Head of caudate nucleus (tissue), 42 donors: ENCODE measurements around the gene AGPS.
"Not testable (repeated sequence)": the region's sequence is repeated elsewhere in the genome, so short reads cannot be mapped to it uniquely, and the experiment has no call there.

Experiments used
- DNase-seq, 42 donors: peaks; one replicate each; pipeline versions ENCODE4 v3.0.0 to v3.0.0-alpha.2; 2020 to 2021; ENCODE audit warnings: mixed read lengths in 7 of 42
- intact Hi-C: fragments of 100-400 bp; cut with DNase I; formaldehyde crosslinking; loops from one replicate; pipeline ENCODE4 v1.15.0; 2022

The AGPS gene

DNA sequence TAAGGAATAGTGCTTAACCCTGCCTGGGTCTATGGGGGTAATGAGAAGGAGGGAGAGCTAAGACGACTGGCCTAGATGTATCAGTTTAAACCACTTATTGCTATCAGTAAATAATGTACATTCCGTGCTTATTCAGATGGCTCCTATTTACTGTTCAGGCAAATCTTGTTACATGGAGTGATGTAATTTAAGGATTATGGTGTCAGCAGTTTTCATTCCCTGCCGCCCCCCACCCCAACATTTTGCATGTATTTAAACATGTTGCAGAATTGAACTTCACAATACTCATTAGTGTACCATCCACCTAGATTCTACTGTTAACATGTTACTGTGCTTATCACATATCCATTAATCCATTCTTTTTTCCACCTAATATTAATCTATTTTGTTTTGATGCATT is 11.7 kb downstream of the AGPS start:
- intact Hi-C loops = no loop called here
- DNase-seq = no peak

- DNase-seq = no peak
- intact Hi-C loops = no loop called here
Observed at GRCh38 chr2:177405029-177405692, 12.6 kb downstream of the AGPS start.

GRCh38 chr2:177406182-177406581 is 13.6 kb downstream of the AGPS start:
- intact Hi-C loops = no loop called here
- DNase-seq = no peak

DNA sequence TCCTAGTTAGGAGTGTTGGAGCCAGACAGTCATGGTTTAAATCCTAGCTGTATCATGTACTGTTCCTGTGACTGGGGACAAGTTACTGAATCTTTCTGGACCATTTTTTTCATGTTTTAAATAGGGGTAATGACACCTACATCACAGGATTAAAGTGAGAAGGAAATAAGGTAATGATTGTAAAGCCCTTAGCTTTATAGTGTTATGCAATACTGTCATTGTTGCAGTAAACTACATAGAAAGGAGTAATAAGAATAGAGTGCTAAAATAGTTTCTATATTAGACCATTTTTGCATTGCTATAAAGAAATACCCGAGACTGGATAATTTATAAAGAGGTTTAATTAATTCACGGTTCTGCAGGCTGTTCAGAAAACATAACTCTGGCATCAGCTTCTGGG is 14.5 kb downstream of the AGPS start:
- DNase-seq = no peak
- intact Hi-C loops = no loop called here

DNA sequence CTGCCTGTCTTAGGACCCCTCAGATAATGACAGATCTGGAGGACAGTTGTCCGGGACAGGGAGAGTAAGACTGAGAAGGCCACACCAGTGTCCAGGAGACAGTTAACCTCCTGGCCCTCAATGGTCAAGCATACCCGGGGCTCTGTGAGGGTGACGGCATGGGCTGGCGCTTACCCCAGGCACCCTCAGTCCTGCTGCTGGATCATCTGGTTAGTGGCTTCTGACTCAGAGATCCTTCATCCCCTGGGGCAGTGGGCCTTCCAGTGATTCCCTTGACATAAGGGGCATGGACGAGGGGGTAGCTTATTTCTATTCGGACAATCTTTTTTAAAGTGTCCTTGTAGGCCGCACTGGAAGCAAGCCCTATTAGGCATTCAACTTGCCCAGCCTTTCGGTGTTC is 18.1 kb downstream of the AGPS start:
- intact Hi-C loops = not testable (repeated sequence)
- peak in 1 of 42 donors; percentile 11 for DNase-seq

DNA sequence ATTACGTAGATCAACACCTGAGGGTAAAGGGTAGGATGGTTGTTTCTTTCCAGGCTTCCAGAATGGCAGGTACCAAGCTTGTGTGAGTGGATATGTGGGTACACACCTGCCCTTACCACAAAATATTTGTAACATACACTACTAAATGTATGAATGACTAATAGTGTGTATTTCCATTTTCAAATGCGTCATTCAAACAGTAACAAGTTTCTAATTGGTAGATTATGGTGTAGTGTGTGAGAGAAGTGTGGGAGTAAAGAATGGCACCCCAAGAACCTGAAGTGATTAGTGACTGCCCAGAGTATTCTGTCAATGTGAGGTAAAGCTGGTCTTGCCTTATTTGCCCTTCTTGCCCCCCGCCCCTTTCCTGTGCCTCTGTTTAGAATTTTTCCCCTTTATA is 21.1 kb downstream of the AGPS start:
- DNase-seq = no peak
- intact Hi-C loops = no loop called here

GRCh38 chr2:177419274-177419673 is 26.7 kb downstream of the AGPS start:
- no peak for DNase-seq
- intact Hi-C loops = loop anchor here (5.0 kb wide), 1 partner anchor 82 kb away; no protein-coding TSS in a partner anchor

DNA sequence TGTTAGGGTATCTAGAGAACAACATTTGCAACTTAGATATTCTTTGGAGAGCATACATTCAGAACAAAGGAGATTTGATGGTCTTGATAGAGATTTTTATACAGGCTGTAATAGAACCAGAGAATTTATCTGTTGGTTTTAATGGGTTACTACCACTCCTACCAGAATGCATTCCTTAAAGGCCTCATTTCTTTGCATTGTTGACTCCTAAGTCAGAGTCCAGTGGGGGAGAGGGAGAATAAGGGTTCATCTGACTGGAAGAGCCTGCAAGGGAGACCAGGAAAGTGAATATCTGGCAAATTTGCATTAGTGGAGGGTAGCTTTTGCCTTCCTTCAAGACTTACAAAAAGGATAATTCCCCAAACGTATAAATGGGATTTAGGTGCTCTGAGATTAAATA is 29.7 kb downstream of the AGPS start:
- DNase-seq = no peak
- intact Hi-C loops = no loop called here

DNA sequence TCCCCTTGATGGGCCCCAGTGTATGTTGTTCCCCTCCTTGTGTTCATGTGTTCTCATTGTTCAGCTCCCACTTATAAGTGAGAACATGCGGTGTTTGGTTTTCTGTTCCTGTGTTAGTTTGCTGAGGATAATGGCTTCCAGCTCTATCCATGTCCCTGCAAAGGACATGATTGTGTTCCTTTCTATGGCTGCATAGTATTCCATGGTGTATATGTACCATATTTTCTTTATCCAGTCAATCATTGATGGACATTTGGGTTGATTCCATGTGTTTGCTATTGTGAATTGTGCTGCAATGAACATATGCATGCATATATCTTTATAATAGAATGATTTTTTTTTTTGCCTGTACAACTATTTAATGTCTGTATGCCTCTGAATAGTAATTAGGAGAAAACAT is 31.5 kb downstream of the AGPS start:
- DNase-seq, intact Hi-C loops: not testable (repeated sequence)

DNA sequence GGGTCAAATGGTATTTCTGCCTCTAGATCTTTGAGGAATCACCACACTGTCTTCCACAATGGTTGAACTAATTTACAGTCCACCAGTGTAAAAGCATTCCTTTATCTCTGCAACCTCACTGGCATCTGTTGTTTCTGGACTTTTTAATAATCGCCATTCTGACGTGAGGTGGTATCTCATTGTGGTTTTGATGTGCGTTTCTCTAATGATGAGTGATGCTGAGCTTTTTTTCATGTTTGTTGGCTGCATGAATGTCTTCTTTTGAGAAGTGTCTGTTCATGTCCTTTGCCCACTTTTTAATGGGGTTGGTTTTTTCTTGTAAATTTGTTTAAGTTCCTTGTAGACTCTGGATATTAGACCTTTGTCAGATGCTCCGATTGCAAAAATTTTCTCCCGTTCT is 32.0 kb downstream of the AGPS start:
- DNase-seq, intact Hi-C loops: not testable (repeated sequence)

- intact Hi-C loops = no loop called here
- no peak for DNase-seq
Observed at GRCh38 chr2:177427316-177427715, 34.7 kb downstream of the AGPS start.

GRCh38 chr2:177427936-177428335 is 35.4 kb downstream of the AGPS start:
- DNase-seq, intact Hi-C loops: not testable (repeated sequence)

- no peak for DNase-seq
- intact Hi-C loops = no loop called here
Observed at GRCh38 chr2:177429688-177430325, 37.2 kb downstream of the AGPS start.

- no peak for DNase-seq
- intact Hi-C loops = no loop called here
Observed at GRCh38 chr2:177430411-177430810, 37.8 kb downstream of the AGPS start.

DNA sequence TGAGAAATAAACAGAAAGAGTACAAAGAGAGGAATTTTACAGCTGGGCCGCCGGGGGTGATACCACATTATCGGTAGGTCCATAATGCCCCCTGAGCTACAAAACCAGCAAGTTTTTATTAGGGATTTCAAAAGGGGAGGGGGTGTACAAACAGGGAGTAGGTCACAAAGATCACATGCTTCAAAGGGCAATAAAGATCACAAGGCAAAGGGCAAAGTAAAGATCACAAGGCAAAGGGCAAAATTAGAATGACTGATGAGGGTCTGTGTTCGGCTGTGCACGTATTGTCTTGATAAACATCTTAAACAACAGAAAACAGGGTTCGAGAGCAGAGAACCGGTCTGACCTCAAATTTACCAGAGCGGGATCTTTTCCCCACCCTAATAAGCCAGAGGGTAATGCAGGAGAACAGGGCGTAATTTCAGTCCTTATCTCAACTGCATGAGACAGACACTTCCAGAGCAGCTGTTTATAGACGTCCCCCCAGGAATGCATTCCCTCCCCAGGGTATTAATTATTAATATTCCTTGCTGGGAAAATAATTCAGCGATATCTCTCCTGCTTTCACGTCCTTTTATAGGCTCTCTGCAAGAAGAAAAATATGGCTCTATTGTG is 38.6 kb downstream of the AGPS start:
- intact Hi-C loops, DNase-seq: not testable (repeated sequence)

- DNase-seq = no peak
- intact Hi-C loops = no loop called here
Observed at GRCh38 chr2:177432703-177433102, 40.1 kb downstream of the AGPS start.

- intact Hi-C loops = no loop called here
- DNase-seq = no peak
Observed at GRCh38 chr2:177433402-177433801, 40.8 kb downstream of the AGPS start.

- DNase-seq = no peak
- intact Hi-C loops = no loop called here
Observed at GRCh38 chr2:177434475-177434874, 41.9 kb downstream of the AGPS start.

GRCh38 chr2:177445200-177445599 is 52.6 kb downstream of the AGPS start:
- no peak for DNase-seq
- intact Hi-C loops = no loop called here

GRCh38 chr2:177448031-177448430 is 55.5 kb downstream of the AGPS start:
- DNase-seq = no peak
- intact Hi-C loops = no loop called here

GRCh38 chr2:177449159-177449558 is 56.6 kb downstream of the AGPS start:
- DNase-seq = no peak
- intact Hi-C loops = no loop called here
